HEK293 (cell line): Measurements from ENCODE around the gene ITGA2B.
A peak's percentile ranks its signal among the peaks of the same experiment; 100 is the strongest.
"Not testable (repeated sequence)": the region's sequence is repeated elsewhere in the genome, so short reads cannot be mapped to it uniquely, and the experiment has no call there.

Source experiments
- CTCF ChIA-PET: fragments of 350-600 bp; formaldehyde crosslinking; extraction: SDS; loops from one replicate; lab custom pipeline; 2021; ENCODE audit warnings: antibody characterized with exemption; lab: Yijun Ruan, JAX
- POLR2A ChIA-PET: fragments of 300-600 bp; formaldehyde crosslinking; extraction: SDS; loops from one replicate; lab custom pipeline; 2020; ENCODE audit warnings: antibody characterized with exemption, inconsistent platforms; lab: Yijun Ruan, JAX
- H3K27ac ChIP-seq: fragments of 200-500 bp; sonication (Bioruptor generic); 2 replicates; pipeline ENCODE4 v1.5.1; 2014; ENCODE audit warnings: low read depth, low read length, control low read depth, inconsistent platforms; ENCODE audit errors: extremely low read depth
- H3K36me3 ChIP-seq, 2 experiments: fragments of 200-500 bp in 1 of 2; sonication (Bioruptor generic) in 1 of 2; 1 replicate in 1 of 2; 2 replicates in 1 of 2; pipeline ENCODE4 v1.5.1; 2014 to 2017; ENCODE audit warnings: inconsistent platforms in 2 of 2, low read length in 2 of 2; ENCODE audit not compliant: control insufficient read depth in 2 of 2, insufficient read depth in 1 of 2
- H3K4me1 ChIP-seq: fragments of 200-500 bp; sonication (Bioruptor generic); 2 replicates; pipeline ENCODE4 v1.5.1; 2014; ENCODE audit warnings: mild to moderate bottlenecking, low read length, inconsistent platforms; ENCODE audit not compliant: control insufficient read depth, insufficient read depth
- H3K4me3 ChIP-seq: 2 replicates; pipeline ENCODE4 v1.5.1; 2011; ENCODE audit warnings: low read depth, mild to moderate bottlenecking, control low read depth, low read length, moderate library complexity
- H3K9me3 ChIP-seq: fragments of 200-500 bp; sonication (Bioruptor generic); 2 replicates; pipeline ENCODE4 v1.5.1; 2014; ENCODE audit warnings: low read depth, low read length, inconsistent platforms; ENCODE audit not compliant: control insufficient read depth, insufficient read depth
- KLF1 ChIP-seq: fragments of 450-650 bp; formaldehyde crosslinking; IDR thresholded peaks from 2 replicates; pipeline ENCODE4 v1.5.1; 2016; ENCODE audit warnings: missing biosample characterization, missing genetic modification characterization
- SCRT1 ChIP-seq: fragments of 450-650 bp; formaldehyde crosslinking; IDR thresholded peaks from 2 replicates; pipeline ENCODE4 v1.5.1; 2016; ENCODE audit warnings: missing biosample characterization, missing genetic modification characterization, borderline replicate concordance
- SCRT2 ChIP-seq: fragments of 450-650 bp; formaldehyde crosslinking; IDR thresholded peaks from 2 replicates; pipeline ENCODE4 v1.5.1; 2016; ENCODE audit warnings: missing biosample characterization, missing genetic modification characterization
- ZIC2 ChIP-seq: fragments of 450-650 bp; formaldehyde crosslinking; IDR thresholded peaks from 2 replicates; pipeline ENCODE4 v1.5.1; 2016; ENCODE audit warnings: missing biosample characterization, missing genetic modification characterization
- ZNF184 ChIP-seq: fragments of 450-650 bp; IDR thresholded peaks from 2 replicates; pipeline ENCODE4 v1.5.1; 2018; ENCODE audit warnings: missing biosample characterization, mild to moderate bottlenecking, missing genetic modification characterization
- ZNF214 ChIP-seq: fragments of 450-650 bp; formaldehyde crosslinking; IDR thresholded peaks from 2 replicates; pipeline ENCODE4 v1.5.1; 2017; ENCODE audit warnings: missing biosample characterization, mild to moderate bottlenecking, missing genetic modification characterization, borderline replicate concordance
- ZNF585B ChIP-seq: fragments of 450-650 bp; formaldehyde crosslinking; IDR thresholded peaks from 2 replicates; pipeline ENCODE4 v1.5.1; 2016; ENCODE audit warnings: missing biosample characterization, missing genetic modification characterization
- TF ChIP-seq, protein P1 (sequence below): fragments of 450-650 bp; formaldehyde crosslinking; conservative IDR thresholded peaks from 2 replicates; pipeline ENCODE4 v1.5.1; 2016; ENCODE audit warnings: low read depth, missing biosample characterization, missing genetic modification characterization
- TF ChIP-seq, protein P2 (sequence below): fragments of 450-650 bp; formaldehyde crosslinking; IDR thresholded peaks from 2 replicates; pipeline ENCODE4 v1.5.1; 2016; ENCODE audit warnings: missing biosample characterization, missing genetic modification characterization

Gene ITGA2B

DNA sequence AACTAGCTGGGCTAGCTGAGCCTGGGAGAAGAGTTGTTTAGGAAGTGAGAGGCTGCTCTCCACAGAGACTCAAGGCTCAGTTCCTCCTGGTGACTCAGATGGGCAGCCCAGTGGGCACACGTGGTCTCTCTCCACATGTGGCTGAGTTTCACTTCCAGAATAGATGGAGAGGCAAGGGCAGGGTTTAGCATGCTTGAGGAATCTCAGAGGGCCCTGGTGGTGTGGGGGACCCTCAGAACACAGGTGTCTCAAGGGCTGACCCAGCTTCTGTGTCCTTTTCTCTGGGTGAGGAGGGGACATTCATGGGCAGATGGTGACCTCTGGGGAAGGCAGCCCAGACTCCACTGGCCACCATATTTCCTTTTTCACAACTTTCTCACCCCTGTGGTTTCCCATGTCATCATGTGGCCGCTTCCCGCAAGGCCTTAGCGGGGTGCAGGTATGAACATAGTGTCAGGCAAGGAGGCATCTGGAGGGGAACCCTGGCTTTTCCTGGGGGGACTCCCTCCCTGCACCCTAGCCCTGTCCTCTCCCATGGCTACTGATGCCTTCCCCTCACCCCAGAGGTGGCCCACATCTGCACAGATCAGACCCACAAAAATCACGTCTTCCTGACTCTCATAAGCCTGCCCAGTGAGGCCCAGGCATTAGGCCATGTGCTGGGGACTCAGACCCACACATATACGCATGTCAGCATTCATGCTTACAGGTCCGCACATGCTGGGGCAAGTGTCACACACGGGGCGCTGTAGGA lies 41.0 kb downstream of the ITGA2B start (continued):
- TF ChIP-seq, protein P1, sequence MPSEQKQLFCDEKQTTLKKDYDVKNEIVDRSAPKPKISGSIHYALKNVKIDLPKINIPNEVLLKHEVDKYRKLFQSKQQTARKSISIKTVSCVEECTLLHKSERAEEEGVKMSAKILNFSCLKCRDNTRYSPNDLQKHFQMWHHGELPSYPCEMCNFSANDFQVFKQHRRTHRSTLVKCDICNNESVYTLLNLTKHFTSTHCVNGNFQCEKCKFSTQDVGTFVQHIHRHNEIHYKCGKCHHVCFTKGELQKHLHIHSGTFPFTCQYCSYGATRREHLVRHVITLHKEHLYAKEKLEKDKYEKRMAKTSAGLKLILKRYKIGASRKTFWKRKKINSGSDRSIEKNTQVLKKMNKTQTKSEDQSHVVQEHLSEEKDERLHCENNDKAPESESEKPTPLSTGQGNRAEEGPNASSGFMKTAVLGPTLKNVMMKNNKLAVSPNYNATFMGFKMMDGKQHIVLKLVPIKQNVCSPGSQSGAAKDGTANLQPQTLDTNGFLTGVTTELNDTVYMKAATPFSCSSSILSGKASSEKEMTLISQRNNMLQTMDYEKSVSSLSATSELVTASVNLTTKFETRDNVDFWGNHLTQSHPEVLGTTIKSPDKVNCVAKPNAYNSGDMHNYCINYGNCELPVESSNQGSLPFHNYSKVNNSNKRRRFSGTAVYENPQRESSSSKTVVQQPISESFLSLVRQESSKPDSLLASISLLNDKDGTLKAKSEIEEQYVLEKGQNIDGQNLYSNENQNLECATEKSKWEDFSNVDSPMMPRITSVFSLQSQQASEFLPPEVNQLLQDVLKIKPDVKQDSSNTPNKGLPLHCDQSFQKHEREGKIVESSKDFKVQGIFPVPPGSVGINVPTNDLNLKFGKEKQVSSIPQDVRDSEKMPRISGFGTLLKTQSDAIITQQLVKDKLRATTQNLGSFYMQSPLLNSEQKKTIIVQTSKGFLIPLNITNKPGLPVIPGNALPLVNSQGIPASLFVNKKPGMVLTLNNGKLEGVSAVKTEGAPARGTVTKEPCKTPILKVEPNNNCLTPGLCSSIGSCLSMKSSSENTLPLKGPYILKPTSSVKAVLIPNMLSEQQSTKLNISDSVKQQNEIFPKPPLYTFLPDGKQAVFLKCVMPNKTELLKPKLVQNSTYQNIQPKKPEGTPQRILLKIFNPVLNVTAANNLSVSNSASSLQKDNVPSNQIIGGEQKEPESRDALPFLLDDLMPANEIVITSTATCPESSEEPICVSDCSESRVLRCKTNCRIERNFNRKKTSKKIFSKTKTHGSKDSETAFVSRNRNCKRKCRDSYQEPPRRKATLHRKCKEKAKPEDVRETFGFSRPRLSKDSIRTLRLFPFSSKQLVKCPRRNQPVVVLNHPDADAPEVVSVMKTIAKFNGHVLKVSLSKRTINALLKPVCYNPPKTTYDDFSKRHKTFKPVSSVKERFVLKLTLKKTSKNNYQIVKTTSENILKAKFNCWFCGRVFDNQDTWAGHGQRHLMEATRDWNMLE (tag by site-specific recombination) = no peak

DNA sequence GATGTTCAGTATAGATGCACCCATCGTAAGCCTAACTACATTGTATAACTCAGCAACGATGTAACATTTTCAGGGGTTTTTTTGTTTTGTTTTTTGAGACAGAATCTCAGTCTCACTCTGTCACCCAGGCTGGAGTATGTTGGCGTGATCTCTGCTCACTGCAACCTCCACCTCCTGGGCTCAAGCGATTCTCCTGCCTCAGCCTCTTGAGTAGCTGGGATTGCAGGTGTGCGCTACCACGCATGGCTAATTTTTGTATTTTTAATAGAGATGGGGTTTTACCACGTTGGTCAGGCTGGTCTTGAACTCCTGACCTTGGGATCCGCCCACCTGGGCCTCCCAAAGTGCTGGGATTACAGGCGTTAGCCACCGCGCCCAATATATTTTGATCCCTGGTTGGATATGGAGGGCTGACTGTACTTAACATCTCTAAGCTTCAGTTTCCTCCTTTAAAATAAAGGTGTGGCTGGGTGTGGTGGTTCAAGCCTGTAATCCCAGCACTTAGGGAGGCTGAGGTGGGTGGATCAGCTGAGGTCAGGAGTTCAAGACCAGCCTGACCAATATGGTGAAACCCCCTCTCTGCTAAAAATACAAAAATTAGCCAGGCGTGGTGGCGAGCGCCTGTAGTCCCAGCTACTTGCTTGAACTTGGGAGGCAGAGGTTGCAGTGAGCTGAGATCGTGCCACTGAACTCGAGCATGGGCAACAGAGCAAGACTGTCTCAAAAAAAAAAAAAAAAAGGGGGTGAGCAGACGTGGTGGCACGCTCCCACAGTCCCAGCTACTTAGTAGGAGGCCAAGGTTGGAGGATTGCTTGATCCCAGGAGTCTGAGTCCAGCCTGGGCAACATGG lies 42.0 kb downstream of the ITGA2B start:
- H3K4me3 ChIP-seq, H3K4me1 ChIP-seq, H3K9me3 ChIP-seq, H3K27ac ChIP-seq: not testable (repeated sequence)
- H3K36me3 ChIP-seq = peaks cover 0 to 38% of the 10 kb centered on the region in 2 experiments; a peak in 1 of 3 replicates
- ChIA-PET CTCF (interaction anchor here (0.6 to 1.5 kb wide), 7 partner anchors 9 to 290 kb away, joined by 3 to 5 read pairs (median 4); no protein-coding TSS in a partner anchor), POLR2A (interaction anchor here (0.5 to 0.9 kb wide), 4 partner anchors 31 to 184 kb away, joined by 3 to 8 read pairs (median 4); partner anchors contain the start of gene ATXN7L3)
- peak; percentile 51 for TF ChIP-seq KLF1 (tag by site-specific recombination)
- TF ChIP-seq, protein P2, sequence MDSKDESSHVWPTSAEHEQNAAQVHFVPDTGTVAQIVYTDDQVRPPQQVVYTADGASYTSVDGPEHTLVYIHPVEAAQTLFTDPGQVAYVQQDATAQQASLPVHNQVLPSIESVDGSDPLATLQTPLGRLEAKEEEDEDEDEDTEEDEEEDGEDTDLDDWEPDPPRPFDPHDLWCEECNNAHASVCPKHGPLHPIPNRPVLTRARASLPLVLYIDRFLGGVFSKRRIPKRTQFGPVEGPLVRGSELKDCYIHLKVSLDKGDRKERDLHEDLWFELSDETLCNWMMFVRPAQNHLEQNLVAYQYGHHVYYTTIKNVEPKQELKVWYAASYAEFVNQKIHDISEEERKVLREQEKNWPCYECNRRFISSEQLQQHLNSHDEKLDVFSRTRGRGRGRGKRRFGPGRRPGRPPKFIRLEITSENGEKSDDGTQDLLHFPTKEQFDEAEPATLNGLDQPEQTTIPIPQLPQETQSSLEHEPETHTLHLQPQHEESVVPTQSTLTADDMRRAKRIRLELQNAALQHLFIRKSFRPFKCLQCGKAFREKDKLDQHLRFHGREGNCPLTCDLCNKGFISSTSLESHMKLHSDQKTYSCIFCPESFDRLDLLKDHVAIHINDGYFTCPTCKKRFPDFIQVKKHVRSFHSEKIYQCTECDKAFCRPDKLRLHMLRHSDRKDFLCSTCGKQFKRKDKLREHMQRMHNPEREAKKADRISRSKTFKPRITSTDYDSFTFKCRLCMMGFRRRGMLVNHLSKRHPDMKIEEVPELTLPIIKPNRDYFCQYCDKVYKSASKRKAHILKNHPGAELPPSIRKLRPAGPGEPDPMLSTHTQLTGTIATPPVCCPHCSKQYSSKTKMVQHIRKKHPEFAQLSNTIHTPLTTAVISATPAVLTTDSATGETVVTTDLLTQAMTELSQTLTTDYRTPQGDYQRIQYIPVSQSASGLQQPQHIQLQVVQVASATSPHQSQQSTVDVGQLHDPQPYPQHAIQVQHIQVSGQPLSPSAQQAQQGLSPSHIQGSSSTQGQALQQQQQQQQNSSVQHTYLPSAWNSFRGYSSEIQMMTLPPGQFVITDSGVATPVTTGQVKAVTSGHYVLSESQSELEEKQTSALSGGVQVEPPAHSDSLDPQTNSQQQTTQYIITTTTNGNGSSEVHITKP (tag by site-specific recombination) = peak; percentile 40; the same call in 1 of the 2 replicates

DNA sequence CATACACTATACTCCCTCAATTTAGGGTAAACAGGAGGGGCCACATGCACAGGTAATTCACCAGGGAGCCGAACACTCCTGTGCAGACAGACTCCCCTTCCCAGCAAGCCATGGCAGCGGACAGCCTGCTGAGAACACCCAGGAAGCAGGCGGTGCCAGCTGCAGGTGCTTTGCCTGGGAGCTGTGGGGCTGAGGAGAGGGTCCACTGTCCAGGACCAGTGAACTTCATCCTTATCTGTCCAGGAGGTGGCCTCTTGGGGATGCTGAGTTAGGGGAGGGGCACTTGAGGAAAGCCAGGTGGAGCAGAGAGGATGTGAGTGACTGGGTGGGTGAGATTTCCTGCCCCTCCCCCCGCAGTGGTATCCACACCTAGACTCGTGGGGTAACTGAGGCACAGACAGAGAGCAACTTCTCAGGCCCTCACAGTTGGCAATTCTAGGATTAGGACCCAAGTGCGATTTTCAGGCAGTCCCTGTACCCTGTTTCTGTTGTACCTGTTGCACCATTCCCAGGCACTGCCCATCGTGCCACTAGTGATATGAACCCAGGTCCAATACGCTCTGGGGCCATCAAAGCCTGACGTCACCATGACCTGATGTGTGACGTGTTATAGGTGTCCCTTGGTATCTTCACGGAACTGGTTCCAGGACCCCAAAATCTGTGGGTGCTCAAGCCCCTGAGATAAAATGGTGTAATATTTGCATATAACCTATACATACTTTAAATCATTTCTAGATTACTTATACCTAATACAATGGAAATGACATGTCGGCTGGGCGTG lies 43.2 kb downstream of the ITGA2B start:
- CTCF ChIA-PET = interaction anchor here (0.6 to 3.3 kb wide), 25 partner anchors 10 to 715 kb away, joined by 3 to 27 read pairs (median 4); partner anchors contain the start of gene FAM171A2
- no peak overlapping the region for H3K27ac ChIP-seq
- TF ChIP-seq ZNF214 (no peak), ZNF184 (tag by site-specific recombination) (no peak), SCRT1 (tag by site-specific recombination) (peak; percentile 55; the same call in 1 of the 2 replicates), SCRT2 (tag by site-specific recombination) (peak; percentile 85), ZNF585B (no peak), ZIC2 (0 out of 2 replicates have a peak, but pooled peaks have one; percentile 9)

More for the DNA sequence above, 43.2 kb downstream of the ITGA2B start:
- POLR2A ChIA-PET = interaction anchor here (0.6 to 2.5 kb wide), 16 partner anchors 11 to 177 kb away, joined by 3 to 23 read pairs (median 6); partner anchors contain the start of genes ASB16, FAM171A2, GPATCH8 and TMUB2
- H3K4me3 ChIP-seq = peak overlapping the region; percentile 82
- no peaks in the 10 kb centered on the region for H3K4me1 ChIP-seq
- H3K9me3 ChIP-seq = no peaks in the 10 kb centered on the region
- H3K36me3 ChIP-seq = peaks cover 0 to 26% of the 10 kb centered on the region in 2 experiments; a peak in 1 of 3 replicates
